Measurements from ENCODE around the gene STT3B.

STT3B gene

GRCh38 chr3:31616711-31617110 is 84.0 kb downstream of the STT3B start:
- peaks cover 14% of the 10 kb centered on the region for H3K36me3 ChIP-seq (ENCODE audit: insufficient read depth, low read length)
- no peaks in the 10 kb centered on the region for H3K9me3 ChIP-seq (ENCODE audit: low read depth, low read length)
- H3K9ac ChIP-seq (ENCODE audit: insufficient read length), result no peak overlapping the region

GRCh38 chr3:31620656-31621055 is 87.9 kb downstream of the STT3B start:
- Histone ChIP-seq H3K4me3 (no peak overlapping the region), H3K36me3 (ENCODE audit: insufficient read depth, low read length) (peaks cover 17% of the 10 kb centered on the region), H3K9ac (ENCODE audit: insufficient read length) (no peak overlapping the region), H3K9me3 (ENCODE audit: low read depth, low read length) (no peaks in the 10 kb centered on the region), H3K27ac (no peak overlapping the region)
- DNase-seq (ENCODE audit: low read depth, low spot score), result no peak
- TF ChIP-seq EZH2 (IDR thresholded peaks at IDR 0.05), result no peak
- TF ChIP-seq FOXP2 (optimal IDR thresholded peaks at IDR 0.05; ENCODE audit: control extremely low read depth, extremely low read length, insufficient read depth), result no peak
- TF ChIP-seq POLR2AphosphoS5 (IDR thresholded peaks at IDR 0.05; ENCODE audit: borderline replicate concordance, low read depth, low read length), result no peak

More at GRCh38 chr3:31616711-31617110, 84.0 kb downstream of the STT3B start:
- Histone ChIP-seq H3K4me3 (no peak overlapping the region), H3K27ac (no peak overlapping the region)
- no peak for DNase-seq (ENCODE audit: low read depth, low spot score)
- no peak for TF ChIP-seq FOXP2 (optimal IDR thresholded peaks at IDR 0.05; ENCODE audit: control extremely low read depth, extremely low read length, insufficient read depth)
- TF ChIP-seq EZH2 (IDR thresholded peaks at IDR 0.05), result no peak
- TF ChIP-seq POLR2AphosphoS5 (IDR thresholded peaks at IDR 0.05; ENCODE audit: borderline replicate concordance, low read depth, low read length), result no peak

- H3K36me3 ChIP-seq (ENCODE audit: insufficient read depth, low read length), result peaks cover 23% of the 10 kb centered on the region
- DNase-seq (ENCODE audit: low read depth, low spot score), result no peak
- no peak overlapping the region for H3K27ac ChIP-seq
- H3K9me3 ChIP-seq (ENCODE audit: low read depth, low read length), result no peaks in the 10 kb centered on the region
- no peak overlapping the region for H3K4me3 ChIP-seq
- TF ChIP-seq EZH2 (IDR thresholded peaks at IDR 0.05), result no peak
- no peak for TF ChIP-seq POLR2AphosphoS5 (IDR thresholded peaks at IDR 0.05; ENCODE audit: borderline replicate concordance, low read depth, low read length)
- TF ChIP-seq FOXP2 (optimal IDR thresholded peaks at IDR 0.05; ENCODE audit: control extremely low read depth, extremely low read length, insufficient read depth), result no peak
- no peak overlapping the region for H3K9ac ChIP-seq (ENCODE audit: insufficient read length)
These were observed 88.6 kb downstream of the STT3B start for GRCh38 chr3:31621314-31621713.

- no peak for TF ChIP-seq POLR2AphosphoS5 (IDR thresholded peaks at IDR 0.05; ENCODE audit: borderline replicate concordance, low read depth, low read length)
- TF ChIP-seq FOXP2 (optimal IDR thresholded peaks at IDR 0.05; ENCODE audit: control extremely low read depth, extremely low read length, insufficient read depth), result no peak
- TF ChIP-seq EZH2 (IDR thresholded peaks at IDR 0.05), result no peak
- no peak overlapping the region for H3K4me3 ChIP-seq
- peaks cover 23% of the 10 kb centered on the region for H3K36me3 ChIP-seq (ENCODE audit: insufficient read depth, low read length)
- no peaks in the 10 kb centered on the region for H3K9me3 ChIP-seq (ENCODE audit: low read depth, low read length)
- no peak for DNase-seq (ENCODE audit: low read depth, low spot score)
- H3K9ac ChIP-seq (ENCODE audit: insufficient read length), result no peak overlapping the region
- H3K27ac ChIP-seq, result no peak overlapping the region
These were observed 90.0 kb downstream of the STT3B start for GRCh38 chr3:31622636-31623288.

GRCh38 chr3:31624083-31624709 is 91.5 kb downstream of the STT3B start:
- no peak for DNase-seq (ENCODE audit: low read depth, low spot score)
- Histone ChIP-seq H3K27ac (no peak overlapping the region), H3K9me3 (ENCODE audit: low read depth, low read length) (no peaks in the 10 kb centered on the region), H3K9ac (ENCODE audit: insufficient read length) (no peak overlapping the region), H3K36me3 (ENCODE audit: insufficient read depth, low read length) (peaks cover 21% of the 10 kb centered on the region), H3K4me3 (no peak overlapping the region)
- TF ChIP-seq POLR2AphosphoS5 (IDR thresholded peaks at IDR 0.05; ENCODE audit: borderline replicate concordance, low read depth, low read length) (no peak), EZH2 (IDR thresholded peaks at IDR 0.05) (no peak), FOXP2 (optimal IDR thresholded peaks at IDR 0.05; ENCODE audit: control extremely low read depth, extremely low read length, insufficient read depth) (no peak)

- TF ChIP-seq EZH2 (IDR thresholded peaks at IDR 0.05) (no peak), POLR2AphosphoS5 (IDR thresholded peaks at IDR 0.05; ENCODE audit: borderline replicate concordance, low read depth, low read length) (no peak), FOXP2 (optimal IDR thresholded peaks at IDR 0.05; ENCODE audit: control extremely low read depth, extremely low read length, insufficient read depth) (no peak)
- peaks cover 16% of the 10 kb centered on the region for H3K36me3 ChIP-seq (ENCODE audit: insufficient read depth, low read length)
- H3K9me3 ChIP-seq (ENCODE audit: low read depth, low read length), result no peaks in the 10 kb centered on the region
- no peak overlapping the region for H3K4me3 ChIP-seq
- DNase-seq (ENCODE audit: low read depth, low spot score), result no peak
- no peak overlapping the region for H3K27ac ChIP-seq
- no peak overlapping the region for H3K9ac ChIP-seq (ENCODE audit: insufficient read length)
These were observed 92.6 kb downstream of the STT3B start for GRCh38 chr3:31625358-31625757.

GRCh38 chr3:31629054-31629453 is 96.3 kb downstream of the STT3B start:
- no peak for DNase-seq (ENCODE audit: low read depth, low spot score)
- Histone ChIP-seq H3K36me3 (ENCODE audit: insufficient read depth, low read length) (peaks cover 8% of the 10 kb centered on the region; the same call in 1 of the 2 replicates), H3K9ac (ENCODE audit: insufficient read length) (no peak overlapping the region), H3K9me3 (ENCODE audit: low read depth, low read length) (no peaks in the 10 kb centered on the region), H3K27ac (no peak overlapping the region), H3K4me3 (no peak overlapping the region)
- TF ChIP-seq POLR2AphosphoS5 (IDR thresholded peaks at IDR 0.05; ENCODE audit: borderline replicate concordance, low read depth, low read length) (no peak), EZH2 (IDR thresholded peaks at IDR 0.05) (no peak), FOXP2 (optimal IDR thresholded peaks at IDR 0.05; ENCODE audit: control extremely low read depth, extremely low read length, insufficient read depth) (no peak)

GRCh38 chr3:31634476-31634875 is 101.8 kb downstream of the STT3B start:
- DNase-seq (ENCODE audit: low read depth, low spot score), result peak; percentile 14
- Histone ChIP-seq H3K9ac (ENCODE audit: insufficient read length) (no peak overlapping the region), H3K4me3 (no peak overlapping the region), H3K36me3 (ENCODE audit: insufficient read depth, low read length) (peaks cover 3% of the 10 kb centered on the region; the same call in 1 of the 2 replicates), H3K9me3 (ENCODE audit: low read depth, low read length) (no peaks in the 10 kb centered on the region), H3K27ac (peak overlapping the region; percentile 54; the same call in 1 of the 2 replicates)
- TF ChIP-seq FOXP2 (optimal IDR thresholded peaks at IDR 0.05; ENCODE audit: control extremely low read depth, extremely low read length, insufficient read depth) (no peak), POLR2AphosphoS5 (IDR thresholded peaks at IDR 0.05; ENCODE audit: borderline replicate concordance, low read depth, low read length) (no peak), EZH2 (IDR thresholded peaks at IDR 0.05) (no peak)
